Prostate gland (tissue), 2 donors: ENCODE results near the gene AGL.
"Not testable (repeated sequence)": the region's sequence is repeated elsewhere in the genome, so short reads cannot be mapped to it uniquely, and the experiment has no call there.

Source experiments
- POLR2AphosphoS5 ChIP-seq: sonication (generic); formaldehyde crosslinking; IDR thresholded peaks from one replicate; pipeline ENCODE4 v1.6.1; 2017; ENCODE audit warnings: antibody characterized with exemption
- TF ChIP-seq, protein P1 (sequence below), 4 experiments: fragments of 200-600 bp in 2 of 4; fragments of 450-650 bp in 2 of 4; sonication (generic) in 2 of 4; IDR thresholded peaks; 1 replicate in 3 of 4; 2 replicates in 1 of 4; pipeline ENCODE4 v1.5.1; 2016 to 2019; ENCODE audit warnings: antibody characterized with exemption in 4 of 4, mild to moderate bottlenecking in 2 of 4, moderate library complexity in 2 of 4

DNA sequence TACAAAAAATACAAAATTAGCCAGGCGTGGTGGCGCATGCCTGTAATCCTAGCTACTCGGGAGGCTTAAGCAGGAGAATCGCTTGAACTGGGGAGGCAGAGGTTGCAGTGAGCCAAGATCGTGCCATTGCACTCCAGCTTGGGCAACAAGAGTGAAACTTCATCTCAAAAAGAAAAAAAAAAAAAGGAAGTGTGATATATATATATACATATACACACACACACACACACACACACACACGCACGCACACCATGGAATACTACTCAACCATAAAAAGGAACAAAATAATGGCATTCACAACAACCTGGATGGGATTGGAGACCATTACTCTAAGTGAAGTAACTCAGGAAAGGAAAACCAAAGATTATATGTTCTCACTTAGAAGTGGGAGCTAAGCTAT, 16.2 kb upstream of the AGL start:
- TF ChIP-seq, protein P1, sequence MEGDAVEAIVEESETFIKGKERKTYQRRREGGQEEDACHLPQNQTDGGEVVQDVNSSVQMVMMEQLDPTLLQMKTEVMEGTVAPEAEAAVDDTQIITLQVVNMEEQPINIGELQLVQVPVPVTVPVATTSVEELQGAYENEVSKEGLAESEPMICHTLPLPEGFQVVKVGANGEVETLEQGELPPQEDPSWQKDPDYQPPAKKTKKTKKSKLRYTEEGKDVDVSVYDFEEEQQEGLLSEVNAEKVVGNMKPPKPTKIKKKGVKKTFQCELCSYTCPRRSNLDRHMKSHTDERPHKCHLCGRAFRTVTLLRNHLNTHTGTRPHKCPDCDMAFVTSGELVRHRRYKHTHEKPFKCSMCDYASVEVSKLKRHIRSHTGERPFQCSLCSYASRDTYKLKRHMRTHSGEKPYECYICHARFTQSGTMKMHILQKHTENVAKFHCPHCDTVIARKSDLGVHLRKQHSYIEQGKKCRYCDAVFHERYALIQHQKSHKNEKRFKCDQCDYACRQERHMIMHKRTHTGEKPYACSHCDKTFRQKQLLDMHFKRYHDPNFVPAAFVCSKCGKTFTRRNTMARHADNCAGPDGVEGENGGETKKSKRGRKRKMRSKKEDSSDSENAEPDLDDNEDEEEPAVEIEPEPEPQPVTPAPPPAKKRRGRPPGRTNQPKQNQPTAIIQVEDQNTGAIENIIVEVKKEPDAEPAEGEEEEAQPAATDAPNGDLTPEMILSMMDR (IDR thresholded peaks at IDR 0.05) = not testable (repeated sequence)
- TF ChIP-seq POLR2AphosphoS5 = not testable (repeated sequence)
